RWPE1 (cell line): Measurements from ENCODE around the gene VEGFC.

Experiments used
- CTCF ChIA-PET: fragments of 350-600 bp; sonication (Branson Sonifier 250); formaldehyde crosslinking; extraction: SDS; loops from one replicate; lab custom pipeline; 2021; lab: Yijun Ruan, JAX
- POLR2A ChIA-PET: fragments of 400-600 bp; formaldehyde crosslinking; extraction: SDS; loops from one replicate; lab custom pipeline; 2020; ENCODE audit warnings: antibody characterized with exemption; ENCODE audit not compliant: low non-redundant PET; lab: Yijun Ruan, JAX
- DNase-seq: peaks from one replicate; pipeline ENCODE4 v3.0.0; 2012; ENCODE audit warnings: low spot score
- H3K27ac ChIP-seq: fragments of 450-650 bp; 2 replicates; pipeline ENCODE4 v1.5.1; 2017
- CTCF ChIP-seq: fragments of 450-650 bp; conservative IDR thresholded peaks from 2 replicates; pipeline ENCODE4 v1.5.1; 2017; ENCODE audit warnings: low read depth, mild to moderate bottlenecking

VEGFC gene

DNA sequence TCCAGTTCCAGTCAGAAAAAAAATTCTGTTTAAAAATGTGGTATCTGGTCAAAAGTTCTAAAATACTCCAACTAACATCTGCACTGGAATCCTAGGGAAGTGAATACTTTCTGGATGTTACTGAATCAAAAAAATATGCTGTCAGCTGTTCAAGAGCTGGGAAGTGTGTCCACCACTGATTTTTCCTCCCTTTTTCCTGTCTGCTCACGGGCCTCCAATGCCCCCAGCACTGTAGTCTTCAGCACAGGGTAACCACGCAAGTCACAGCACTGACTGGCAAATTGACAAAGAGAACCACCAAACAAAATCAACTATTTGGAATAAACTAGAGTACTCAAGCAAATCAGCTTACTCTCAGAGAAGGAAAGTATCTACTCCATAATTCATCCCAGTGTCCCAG lies 9.9 kb downstream of the VEGFC start:
- TF ChIP-seq CTCF, result no peak
- no peak for DNase-seq

DNA sequence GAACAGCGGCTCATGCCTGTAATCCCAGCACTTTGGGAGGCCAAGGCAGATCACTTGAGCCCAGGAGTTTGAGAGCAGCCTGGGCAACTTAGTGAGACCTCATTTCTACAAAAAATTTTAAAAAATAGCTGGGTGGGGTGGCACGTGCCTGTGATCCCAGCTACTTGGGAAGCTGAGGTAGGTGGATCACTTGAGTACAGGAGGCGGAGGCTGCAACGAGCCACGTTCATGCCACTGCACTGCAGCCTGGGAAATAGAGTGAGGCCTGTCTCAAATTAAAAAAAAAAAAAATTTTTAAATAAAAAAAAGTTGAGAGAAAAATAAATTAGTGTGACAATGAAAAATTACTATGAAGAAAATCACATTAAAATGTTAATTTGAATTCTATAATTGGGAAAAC lies 10.5 kb downstream of the VEGFC start:
- ChIA-PET POLR2A (no interaction called here), CTCF (interaction anchor here (0.6 kb wide), 1 partner anchor 182 kb away, joined by 3 read pairs; no protein-coding TSS in a partner anchor)
- H3K27ac ChIP-seq, result peak overlapping the region; percentile 81

More for the DNA sequence above, 9.9 kb downstream of the VEGFC start:
- POLR2A ChIA-PET, result no interaction called here
- H3K27ac ChIP-seq, result no peak overlapping the region
- CTCF ChIA-PET, result no interaction called here

GRCh38 chr4:176781739-176782100 lies 11.0 kb downstream of the VEGFC start:
- TF ChIP-seq CTCF, result no peak
- ChIA-PET POLR2A (no interaction called here), CTCF (interaction anchor here (0.6 kb wide), 1 partner anchor 182 kb away, joined by 3 read pairs; no protein-coding TSS in a partner anchor)
- peak overlapping the region; percentile 81 for H3K27ac ChIP-seq
- DNase-seq, result no peak

More for the DNA sequence above, 10.5 kb downstream of the VEGFC start:
- TF ChIP-seq CTCF, result no peak
- no peak for DNase-seq

- CTCF ChIA-PET, result no interaction called here
- TF ChIP-seq CTCF, result no peak
- H3K27ac ChIP-seq, result no peak overlapping the region
- POLR2A ChIA-PET, result no interaction called here
- DNase-seq, result peak; percentile 45
Measured at GRCh38 chr4:176780995-176781738, 11.6 kb downstream of the VEGFC start.

- ChIA-PET CTCF (no interaction called here), POLR2A (no interaction called here)
- H3K27ac ChIP-seq, result no peak overlapping the region
- no peak for TF ChIP-seq CTCF
- DNase-seq, result no peak
Measured at GRCh38 chr4:176779421-176779820, 13.3 kb downstream of the VEGFC start.

GRCh38 chr4:176778491-176778890 lies 14.2 kb downstream of the VEGFC start:
- ChIA-PET CTCF (interaction anchor here (0.6 to 0.7 kb wide), 3 partner anchors 14 to 1015 kb away, joined by 3 read pairs; no protein-coding TSS in a partner anchor), POLR2A (no interaction called here)
- TF ChIP-seq CTCF, result no peak
- no peak overlapping the region for H3K27ac ChIP-seq
- peak; percentile 61 for DNase-seq
